SIG-M5 treated with dmso at 0.1 percent for 504 hours (cell line): ENCODE results near the gene CCAR1.
"Not testable (repeated sequence)": the region's sequence is repeated elsewhere in the genome, so short reads cannot be mapped to it uniquely, and the experiment has no call there.

Experiments used
- DNase-seq: peaks from one replicate; lab custom pipeline; 2025; ENCODE audit not compliant: unreplicated experiment; lab: John Stamatoyannopoulos, UW

The CCAR1 gene

DNA sequence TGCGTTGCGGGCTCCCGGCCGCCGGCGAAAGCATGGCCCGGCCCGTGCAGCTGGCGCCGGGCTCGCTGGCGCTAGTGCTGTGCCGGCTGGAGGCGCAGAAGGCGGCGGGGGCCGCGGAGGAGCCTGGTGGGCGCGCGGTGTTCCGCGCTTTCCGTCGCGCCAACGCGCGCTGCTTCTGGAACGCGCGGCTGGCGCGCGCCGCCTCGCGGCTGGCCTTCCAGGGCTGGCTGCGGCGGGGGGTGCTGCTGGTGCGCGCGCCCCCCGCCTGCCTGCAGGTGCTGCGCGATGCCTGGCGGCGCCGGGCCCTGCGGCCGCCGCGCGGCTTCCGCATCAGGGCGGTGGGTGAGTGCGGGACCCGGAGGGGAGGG, 106.5 kb downstream of the CCAR1 start:
- DNase-seq: not testable (repeated sequence)

DNA sequence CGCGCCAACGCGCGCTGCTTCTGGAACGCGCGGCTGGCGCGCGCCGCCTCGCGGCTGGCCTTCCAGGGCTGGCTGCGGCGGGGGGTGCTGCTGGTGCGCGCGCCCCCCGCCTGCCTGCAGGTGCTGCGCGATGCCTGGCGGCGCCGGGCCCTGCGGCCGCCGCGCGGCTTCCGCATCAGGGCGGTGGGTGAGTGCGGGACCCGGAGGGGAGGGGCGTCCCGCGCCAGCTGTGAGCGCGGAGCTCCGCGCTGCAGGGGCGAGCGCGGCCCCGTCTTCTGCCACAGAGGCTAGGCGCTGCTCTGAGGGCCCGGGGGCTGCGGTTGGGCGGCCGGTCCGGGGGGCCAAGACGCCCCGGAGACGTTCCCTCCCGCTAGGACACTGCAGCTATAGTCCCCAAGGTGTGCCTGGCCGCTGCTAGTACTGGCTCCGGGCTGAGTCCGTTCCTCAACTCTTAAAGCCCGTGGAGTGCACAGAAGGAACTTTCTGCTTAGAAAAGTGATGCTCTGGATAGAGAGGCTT, 107.1 kb downstream of the CCAR1 start:
- DNase-seq: not testable (repeated sequence)

DNA sequence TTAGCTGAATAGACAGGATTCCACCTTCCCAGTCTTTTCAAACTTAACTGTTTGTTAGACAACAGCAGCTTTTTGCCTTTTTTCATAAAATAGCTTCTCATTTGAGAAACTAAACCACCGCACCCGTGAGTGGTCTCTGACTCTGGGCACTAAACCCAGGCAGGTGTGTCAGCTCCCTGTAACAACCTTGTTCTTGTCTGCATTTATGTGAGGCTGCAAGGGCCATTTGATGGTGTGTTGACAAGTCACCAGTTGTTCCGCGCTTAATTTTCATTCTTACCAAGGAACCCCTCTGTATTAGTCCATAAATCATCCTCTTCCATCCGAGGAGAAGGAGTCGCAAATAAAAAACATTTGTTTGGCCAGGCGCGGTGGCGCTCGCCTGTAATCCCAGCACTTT, 107.8 kb downstream of the CCAR1 start:
- DNase-seq: no peak

DNA sequence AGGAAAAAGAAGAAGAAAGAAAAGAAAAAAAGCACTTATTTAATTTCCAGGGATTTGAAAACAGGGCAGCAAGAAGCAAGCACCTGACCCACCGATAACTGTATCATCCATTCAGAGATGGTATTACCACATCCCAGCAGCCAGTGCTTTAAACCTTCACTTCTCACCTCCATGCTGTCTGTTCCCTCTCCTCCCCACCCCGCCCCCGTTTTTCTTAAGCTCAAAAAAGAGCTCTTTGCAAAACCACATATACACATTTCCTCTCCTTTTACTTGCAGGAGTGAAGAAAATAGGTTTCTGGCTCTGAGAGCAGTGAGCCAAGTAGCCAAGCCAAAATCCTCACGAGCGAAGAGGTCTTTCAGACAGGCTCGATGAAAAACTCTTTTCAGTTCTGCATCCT, 108.5 kb downstream of the CCAR1 start:
- DNase-seq: no peak

DNA sequence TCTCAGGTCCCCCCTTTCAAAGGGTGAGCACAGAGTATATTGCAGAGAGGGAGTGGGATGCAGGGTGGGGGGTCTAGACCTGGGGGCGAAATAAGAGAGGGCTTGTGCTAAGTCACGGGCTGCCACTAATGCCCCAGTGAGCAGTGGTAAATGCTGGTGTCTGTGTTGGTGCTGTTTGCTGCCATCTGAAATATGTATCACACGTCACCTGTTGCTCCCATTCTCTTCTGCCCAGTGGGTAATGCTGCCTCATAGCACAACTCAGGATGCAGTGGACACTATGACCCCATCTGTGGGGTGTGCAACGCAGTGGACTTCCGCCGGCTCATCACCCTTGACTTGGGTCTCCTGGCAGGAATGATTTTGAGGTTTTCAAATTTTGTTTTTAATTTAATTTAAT, 108.9 kb downstream of the CCAR1 start:
- no peak for DNase-seq

DNA sequence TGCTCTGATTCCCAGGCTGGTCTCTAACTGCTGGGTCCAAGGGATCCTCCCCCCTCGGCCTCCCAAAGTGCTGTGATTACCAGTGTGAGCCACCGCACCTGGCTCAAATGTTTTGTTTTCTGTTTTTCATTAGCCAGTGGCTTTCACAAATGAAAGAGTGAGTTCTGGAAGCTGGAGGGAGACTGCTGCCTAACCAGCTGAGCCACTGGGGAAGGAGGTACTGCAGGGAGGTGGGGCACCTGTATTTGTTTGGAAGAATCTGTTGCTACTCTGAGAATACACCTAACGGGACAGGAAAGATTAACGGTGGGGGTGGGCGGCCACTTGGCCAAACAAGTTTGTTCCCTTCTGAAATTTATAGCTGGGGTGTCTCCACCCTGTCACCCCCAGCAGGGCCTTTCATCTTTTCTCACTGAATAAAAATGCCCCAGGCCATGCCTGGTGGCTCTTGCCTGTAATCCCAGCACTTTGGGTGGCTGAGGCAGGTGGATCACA, 111.0 kb downstream of the CCAR1 start:
- DNase-seq: no peak

DNA sequence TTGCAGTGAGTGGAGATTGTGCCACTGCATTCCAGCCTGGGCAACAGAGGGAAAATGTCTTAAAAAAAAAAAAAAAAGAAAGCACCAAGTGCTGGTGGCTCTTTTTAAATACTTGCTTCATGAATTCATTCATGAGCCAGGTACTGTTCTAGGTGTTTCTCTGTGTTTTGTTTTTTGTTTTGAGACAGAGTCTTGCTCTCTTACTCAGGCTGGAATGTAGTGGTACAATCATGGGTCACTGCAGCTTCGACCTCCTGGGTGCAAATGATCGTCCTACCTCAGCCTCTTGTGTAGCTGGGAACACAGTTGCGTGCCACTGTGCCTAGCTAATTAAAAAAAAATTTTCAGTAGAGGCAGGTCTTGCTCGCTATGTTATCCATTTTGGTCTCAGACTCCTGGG, 111.6 kb downstream of the CCAR1 start:
- no peak for DNase-seq

DNA sequence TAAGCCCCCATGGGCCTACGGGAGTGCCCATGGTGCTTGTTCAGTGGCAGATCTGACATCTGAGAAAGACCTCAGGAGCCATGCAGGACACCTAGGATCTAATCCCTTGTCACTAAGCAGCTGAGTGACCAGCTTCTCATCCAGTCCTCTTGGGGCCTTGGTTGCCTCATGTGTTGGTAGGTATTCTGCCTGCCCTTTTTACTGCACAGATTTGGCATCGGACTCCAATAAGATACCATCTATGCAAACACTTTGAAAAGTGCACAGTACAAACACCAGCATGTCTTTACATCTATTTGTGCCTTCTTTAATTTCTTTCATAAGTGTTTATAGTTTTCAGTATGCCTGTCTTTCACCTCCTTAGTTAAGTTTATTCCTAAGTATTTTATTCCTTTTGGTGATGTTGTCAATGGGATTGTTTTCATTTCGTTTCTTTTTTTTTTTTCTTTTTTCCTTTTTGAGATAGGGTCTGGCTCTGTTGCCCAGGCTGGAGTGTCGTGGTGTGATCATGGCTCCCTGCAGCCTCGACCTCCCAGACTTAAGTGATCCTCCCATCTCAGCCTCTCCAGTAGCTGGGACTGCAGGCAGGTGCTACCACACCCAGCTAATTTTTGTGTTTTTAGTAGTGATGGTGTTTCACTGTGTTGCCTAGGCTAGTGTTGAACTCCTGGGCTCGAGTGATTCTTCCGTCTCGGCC, 116.7 kb downstream of the CCAR1 start:
- DNase-seq: no peak

DNA sequence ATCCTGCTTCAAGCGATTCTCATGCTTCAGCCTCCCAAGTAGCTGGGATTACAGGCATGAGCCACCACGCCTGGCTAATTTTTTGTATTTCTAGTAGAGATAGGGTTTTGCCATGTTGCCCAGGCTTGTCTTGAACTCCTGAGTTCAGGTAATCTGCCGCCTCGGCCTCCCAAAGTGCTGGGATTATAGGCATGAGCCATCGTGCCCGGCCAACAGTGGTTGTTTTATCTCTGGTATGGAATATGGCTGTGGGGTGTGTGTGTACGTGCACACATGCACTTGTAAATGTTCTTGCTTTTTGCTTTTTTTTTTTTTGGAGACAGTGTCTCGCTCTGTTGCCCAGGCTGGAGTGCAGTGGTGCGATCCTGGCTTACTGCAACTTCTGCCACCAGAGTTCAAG, 119.6 kb downstream of the CCAR1 start:
- not testable (repeated sequence) for DNase-seq
